Stimulated activated CD8-positive, alpha-beta memory T cell treated with anti-CD3 and anti-CD28 coated beads, Interleukin-12 subunit alpha, Interleukin-12 subunit beta, amount 100 ng/mL, for 24 hours (primary cell): Measurements from ENCODE around the gene SLC6A3.
"Not testable (repeated sequence)": the region's sequence is repeated elsewhere in the genome, so short reads cannot be mapped to it uniquely, and the experiment has no call there.

Experiments used
- DNase-seq: peaks from one replicate; pipeline ENCODE4 v3.0.0-alpha.2; 2020; ENCODE audit errors: extremely low read depth

Gene SLC6A3

DNA sequence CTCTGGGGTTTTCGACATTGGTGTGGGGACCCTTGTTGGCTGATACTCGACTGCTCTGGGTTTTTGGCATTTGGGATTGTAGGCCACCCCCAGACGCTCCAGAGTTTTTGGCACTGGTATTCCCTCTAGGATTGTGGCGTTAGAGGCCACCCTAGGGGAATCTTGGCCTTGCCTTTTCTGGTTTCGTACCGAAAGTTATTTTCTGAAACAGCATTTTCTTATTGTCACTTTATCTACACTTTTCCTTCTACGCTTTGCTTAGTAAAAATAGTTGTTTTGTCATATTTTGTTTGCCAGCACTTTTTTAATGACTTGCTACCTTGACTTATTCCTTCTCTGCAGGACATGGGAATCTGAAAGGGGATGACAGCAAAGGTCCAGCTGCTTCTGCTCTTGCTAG, 75.2 kb downstream of the SLC6A3 start:
- no peak for DNase-seq

DNA sequence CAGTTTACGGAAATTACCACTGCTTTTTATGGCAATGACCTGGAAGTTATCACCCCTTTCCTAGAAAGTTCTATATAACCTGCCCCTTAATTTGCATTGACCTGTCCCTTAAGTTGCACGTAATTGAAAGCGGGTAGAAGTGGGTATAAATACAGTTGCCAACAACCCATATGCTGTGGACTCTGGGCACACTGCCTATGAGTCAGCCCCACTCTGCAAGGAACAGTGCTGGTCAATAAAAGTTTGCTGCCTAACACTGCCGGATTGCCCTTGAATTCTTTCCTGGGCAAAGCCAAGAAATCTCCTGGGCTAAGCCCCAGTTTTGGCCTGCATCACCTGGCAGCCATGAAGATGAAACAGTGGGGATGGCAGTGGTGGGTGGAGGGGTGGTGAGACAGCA, 76.5 kb downstream of the SLC6A3 start:
- no peak for DNase-seq

DNA sequence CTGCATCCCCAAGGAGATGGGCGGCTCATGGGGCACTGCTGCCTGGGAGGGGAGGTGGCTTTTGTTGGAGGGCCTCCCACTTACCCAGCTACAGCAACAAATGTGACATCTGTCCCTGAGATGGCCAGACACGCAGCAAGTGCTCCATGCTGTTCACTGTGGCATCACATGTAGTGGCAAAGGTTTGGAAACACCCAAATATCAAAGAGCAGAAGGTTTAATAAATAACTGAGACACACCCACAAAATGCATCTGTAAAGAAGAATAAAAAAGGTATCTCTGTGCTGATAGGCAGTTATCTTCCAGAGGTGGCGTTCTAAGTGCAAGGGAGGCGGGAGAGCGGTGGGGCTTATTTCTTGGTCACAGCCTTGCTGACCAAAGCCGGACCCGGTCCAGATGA, 77.0 kb downstream of the SLC6A3 start:
- DNase-seq = no peak

DNA sequence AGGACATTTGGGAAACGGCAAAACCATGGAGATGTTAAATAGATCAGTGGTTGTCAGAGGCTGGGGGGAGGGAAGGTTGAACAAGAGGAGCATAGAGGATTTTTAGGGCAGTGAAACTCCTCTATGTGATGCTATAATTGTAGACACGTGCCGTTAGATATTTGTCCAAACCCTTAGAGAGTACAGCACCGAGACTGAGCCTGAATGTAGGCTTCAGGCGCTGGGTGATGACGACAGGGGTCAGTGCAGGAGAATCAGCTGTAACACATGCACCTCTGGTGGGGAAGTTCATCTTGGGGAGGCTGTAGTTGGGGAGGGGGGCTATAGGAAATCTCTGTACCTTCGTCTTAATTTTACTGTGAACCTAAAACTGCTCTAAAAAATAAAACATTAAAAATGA, 78.1 kb downstream of the SLC6A3 start:
- no peak for DNase-seq

DNA sequence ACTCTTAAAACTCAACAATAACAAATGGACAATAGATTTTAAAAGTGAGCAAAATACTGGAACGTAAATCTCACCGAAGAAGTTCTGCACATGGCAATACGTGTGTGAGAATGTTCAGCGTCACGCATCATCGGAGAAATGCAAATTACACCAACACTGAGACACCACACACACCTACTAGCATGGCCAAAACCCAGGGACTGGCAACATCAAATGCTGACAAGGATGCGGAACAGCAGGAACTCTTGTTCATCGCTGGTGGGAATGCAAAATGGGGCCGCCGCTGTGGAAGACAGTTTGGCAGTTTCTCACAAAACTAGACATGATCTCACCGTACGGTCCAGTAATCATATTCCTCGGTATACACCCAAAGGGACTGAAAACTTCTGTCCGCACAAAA, 78.7 kb downstream of the SLC6A3 start:
- no peak for DNase-seq

DNA sequence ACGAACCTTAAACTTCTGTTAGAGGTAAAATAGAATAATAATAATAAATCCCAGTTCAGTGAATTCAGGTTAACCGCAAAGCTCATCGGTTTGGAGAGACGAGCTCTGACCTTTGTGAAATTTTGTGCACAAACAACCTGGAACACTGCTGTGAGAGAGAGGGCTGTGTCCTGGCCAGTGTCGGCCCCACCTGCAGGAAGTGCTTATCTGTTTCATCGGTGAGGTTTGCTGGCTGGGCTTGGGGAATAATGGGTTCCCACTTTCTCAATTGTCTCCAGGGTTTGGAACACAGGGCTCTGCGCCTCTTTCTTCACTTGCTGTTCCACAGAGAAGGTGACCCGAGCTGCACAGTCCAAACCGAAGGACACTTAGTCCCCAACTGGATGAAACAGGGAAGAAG, 81.0 kb downstream of the SLC6A3 start:
- no peak for DNase-seq

DNA sequence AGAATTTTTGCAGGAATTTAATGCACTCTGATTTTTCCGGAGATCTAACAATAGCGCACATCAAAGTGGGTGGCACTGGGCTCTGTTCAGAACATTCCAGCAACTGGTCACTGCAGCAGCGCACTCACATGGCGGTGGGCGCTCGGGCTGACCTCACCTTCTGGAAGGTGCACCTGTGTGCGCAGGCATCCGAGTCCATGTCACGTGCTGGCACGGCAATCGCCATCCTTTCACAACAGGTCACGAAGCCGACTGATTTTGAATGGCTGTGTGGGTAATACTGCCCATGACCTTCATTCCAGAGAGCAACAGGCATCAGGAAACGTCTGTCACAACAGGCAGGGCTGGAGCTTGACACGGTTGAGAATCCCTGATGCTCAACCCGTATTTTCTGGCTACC, 81.7 kb downstream of the SLC6A3 start:
- DNase-seq = no peak

DNA sequence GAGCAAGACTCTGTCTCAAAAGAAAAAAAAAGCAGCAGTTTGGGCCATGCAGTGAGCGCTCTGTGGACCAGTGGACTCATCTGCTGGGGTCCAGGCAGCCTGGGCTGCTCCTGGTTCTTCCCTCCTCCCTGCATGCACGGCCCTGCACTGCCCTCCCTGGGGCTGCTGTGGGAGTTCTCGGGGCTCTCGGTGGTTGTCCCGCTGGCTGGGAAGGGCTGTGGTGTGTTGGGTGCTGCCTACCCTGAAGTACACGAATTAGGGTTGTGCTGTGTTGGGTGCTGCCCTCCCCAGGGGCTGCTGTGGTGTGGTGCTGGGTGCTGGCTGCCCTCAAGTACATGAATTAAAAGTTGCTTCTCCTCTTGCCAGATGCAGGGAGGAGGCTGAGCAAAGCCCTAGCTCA, 82.1 kb downstream of the SLC6A3 start:
- DNase-seq = no peak

DNA sequence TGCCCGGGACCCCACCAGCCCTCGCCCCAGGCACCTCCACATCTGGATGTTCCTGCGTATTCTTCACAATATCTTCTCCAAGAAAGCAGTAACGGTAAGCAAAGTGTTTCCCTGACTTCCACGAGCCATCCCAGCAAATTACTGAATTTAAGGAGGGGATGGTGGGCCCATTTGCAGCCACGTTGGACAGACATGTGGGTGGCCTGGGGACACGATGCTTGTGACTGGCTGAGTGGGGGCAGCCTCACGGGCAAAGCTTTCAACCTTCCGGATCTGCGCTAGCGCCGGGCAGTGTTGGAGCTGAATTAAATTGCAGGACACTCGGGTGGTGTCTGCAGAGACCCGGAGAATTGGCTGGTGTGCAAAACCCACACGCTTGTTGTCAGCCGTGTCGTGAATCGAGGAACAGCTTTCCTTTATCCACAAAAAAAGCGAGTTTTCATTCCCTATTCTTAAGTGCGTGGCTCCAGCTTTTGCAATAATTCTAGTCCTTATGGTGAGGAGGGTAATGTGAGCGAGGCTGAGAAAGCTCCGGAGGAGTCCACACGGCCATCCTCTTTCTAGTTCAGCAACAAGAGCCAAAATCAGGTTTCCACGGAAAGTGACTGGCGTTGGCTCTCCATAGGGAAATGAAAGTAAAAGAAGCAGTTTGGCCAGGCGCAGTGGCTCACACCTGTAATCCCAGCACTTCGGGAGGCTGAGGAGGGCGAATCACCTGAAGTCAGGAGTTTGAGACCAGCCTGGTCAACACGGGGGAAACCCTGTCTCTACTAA, 82.8 kb downstream of the SLC6A3 start:
- no peak for DNase-seq

DNA sequence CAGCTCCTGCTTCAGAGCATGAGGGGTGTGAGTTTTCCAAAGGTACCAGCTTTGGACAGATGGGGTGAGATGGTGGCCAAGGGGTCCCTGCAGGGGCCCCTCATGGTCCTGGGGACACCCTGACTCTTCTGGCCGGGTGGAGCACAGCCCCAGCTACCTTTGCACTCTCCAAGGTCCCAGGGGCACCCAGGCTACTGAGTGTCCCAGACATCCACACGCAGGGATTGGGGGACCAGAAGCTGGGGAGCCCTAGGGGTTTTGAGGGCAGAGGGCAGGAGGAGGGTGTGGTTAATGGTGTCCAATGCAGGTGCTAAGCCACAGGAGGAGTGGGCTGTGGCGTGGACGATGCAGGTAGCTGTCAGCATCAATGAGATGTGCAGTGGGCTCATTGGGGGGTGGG, 84.4 kb downstream of the SLC6A3 start:
- DNase-seq = no peak

DNA sequence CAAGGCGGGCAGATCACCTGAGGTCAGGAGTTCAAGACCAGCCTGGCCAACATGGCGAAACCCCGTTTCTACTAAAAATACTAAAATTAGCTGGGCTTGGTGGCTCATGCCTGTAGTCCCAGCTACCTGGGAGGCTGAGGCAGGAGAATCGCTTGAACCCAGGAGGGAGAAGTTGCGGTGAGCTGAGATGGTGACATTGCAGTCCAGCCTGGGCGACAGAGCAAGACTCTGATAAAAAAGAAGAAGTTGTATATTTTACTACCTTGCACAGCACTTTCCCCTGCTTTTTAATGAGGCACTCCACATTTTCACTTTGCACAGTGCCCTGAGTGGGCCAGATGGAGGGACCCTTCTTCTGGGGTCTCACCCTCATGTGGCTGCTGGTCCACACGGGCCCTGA, 84.9 kb downstream of the SLC6A3 start:
- not testable (repeated sequence) for DNase-seq

DNA sequence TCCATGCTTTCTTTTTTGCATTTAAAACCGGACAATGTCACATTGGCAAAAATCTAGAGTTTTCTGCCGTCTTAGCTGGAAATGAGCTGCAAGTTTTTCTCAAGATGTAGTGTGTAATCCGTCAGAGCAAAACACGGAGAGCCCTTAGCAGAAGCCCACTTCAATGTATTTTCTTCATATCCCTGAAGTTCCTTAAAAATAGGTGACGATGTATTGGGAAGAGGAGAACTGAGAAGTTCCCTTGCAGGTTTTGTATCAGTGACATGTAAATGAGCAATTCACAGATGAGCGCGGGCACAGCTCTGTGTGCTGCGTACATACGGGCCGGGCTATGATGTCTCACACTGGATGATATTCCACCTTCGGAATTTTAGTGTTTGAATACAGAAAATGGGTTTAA, 85.5 kb downstream of the SLC6A3 start:
- DNase-seq = no peak

DNA sequence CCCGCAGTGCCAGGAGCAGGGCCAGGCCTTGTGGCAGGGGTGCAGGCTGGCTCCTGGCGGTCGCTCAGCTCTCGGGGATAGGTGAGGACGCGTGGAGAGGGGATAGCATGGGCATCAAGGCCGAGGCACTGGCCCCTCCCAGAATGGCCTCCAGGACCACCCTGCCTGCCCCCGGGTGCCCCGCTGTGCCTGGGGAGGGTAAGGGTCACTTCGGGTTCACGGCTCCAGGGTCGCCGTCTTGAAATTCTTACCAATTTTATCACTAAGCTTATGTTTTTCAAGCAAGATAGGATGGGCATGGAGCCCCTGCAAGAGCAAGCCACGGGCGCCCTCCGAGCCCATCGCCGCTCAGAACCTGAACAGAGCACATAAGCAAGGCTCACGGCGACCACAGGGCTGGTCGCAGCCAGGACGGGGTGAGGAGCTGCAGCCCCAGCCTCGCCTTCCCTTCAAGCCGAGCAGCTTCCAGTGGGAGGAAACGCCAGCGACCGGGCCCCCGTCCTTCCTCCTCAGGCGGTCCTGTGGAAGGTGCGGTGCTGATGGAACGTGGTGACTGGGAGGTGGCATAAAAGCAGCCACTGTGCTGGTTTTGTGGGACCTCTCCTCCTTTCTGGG, 86.1 kb downstream of the SLC6A3 start:
- no peak for DNase-seq

DNA sequence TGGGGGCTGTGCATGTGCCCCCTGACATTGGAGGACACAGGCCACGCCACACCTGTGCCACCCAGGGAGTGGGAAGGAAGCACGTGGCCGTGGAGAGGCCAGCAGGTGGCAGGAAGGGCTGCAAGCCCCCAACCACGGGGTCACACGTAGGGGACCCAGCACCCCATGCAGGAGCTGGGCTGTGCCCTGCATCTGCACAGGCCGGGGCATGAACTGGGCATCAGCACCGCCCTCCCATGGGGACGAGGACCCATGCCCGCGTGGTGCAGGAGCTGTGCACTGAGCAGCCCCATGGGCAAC, 86.6 kb downstream of the SLC6A3 start:
- DNase-seq = no peak

DNA sequence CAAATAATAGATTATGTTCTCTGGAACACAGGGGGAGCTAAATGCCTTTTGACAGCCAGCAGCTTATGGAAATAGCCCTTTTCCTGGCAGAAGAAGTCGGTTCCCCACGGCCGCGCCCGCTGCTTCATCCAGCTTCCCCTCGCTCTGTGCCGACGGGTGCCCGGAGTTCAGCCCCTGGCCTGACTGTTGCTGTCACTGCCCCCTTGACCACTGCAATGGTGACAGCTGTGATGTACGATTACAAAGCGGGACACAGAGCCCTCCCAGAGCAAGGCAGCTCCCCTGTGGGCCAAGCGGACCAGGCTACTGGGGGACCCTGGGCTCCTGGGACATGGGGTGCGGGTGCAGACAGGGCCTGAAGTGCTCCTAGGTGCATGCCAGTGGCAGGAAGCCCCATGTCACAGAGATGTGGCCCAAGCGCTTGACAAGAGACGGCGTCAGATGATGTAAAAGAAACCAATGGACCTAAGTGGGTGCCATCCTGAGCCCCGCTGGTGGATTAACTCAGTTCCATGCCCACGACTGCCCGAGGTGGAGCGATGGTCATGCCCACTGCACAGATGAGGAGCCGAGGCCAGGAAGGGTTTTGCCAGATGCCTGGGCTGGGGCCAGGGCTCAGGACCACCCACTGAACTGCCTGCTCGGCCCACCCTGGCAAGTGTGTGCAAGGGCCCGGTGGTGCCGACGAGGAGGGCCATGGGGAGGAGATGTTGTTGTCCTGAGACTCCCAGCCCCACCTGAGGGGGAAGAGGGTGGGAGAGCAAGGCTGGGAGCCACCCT, 87.1 kb downstream of the SLC6A3 start:
- DNase-seq = no peak

DNA sequence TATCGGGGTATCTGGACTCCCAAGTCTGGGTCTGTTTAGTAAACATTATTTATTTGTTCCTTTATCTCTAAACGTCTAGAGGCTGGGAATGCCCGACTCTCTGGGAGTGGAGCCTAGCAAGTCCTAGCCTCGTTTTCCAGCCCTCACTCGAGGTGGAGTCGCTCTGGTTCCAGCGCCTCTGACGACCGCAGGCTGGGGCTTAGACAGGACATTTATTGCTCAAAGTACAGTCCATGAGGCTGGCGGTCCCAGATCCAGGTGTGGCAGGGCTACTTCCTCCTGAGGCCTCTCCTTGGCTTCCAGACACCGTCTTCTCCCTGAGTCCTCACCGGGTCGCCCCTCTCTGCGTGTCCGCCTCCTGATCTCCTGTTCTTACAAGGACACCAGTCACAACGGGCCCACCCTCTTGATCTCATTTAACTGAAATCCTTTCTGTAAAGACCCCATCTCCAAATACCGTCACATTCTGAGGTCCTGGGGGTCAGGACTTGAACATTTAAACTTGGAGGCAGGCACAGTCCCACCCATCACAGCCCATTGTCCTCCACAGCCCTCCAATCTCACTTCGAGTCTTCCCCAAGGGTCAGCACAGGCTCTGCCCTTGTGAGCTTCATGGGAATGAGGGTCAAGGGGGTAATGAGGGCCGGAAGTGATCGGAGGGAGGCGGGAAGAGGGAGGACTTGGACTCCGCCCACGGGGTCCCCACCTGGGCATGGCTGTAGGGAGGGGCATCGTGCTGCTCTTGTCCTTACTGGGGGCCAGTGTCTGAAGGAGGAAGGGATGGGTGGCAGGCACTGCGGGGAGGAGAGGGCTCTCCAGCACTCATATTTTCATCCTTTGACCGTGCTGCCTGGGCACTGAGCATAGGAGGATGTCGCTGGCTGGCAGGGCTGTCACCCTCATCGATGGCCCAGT, 88.1 kb downstream of the SLC6A3 start:
- DNase-seq = no peak

DNA sequence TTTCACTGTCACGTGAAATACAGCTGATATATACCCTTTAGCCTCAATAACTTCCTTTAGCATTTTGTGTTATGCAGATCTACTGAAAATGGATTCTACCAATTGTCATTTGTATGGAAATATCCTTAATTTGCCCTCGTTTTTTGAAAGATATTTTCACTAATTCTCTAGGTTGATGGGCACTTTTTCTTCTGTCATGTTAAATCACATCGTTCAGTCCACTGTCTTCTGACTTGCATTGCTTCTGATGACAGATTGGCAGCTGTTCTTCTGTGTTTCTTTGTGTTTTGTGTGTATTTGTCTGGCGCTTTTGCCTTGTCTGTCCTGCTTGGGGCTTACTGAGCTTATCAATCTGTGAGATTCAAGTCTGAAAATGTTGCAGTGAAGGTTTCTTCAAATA, 90.7 kb downstream of the SLC6A3 start:
- no peak for DNase-seq

DNA sequence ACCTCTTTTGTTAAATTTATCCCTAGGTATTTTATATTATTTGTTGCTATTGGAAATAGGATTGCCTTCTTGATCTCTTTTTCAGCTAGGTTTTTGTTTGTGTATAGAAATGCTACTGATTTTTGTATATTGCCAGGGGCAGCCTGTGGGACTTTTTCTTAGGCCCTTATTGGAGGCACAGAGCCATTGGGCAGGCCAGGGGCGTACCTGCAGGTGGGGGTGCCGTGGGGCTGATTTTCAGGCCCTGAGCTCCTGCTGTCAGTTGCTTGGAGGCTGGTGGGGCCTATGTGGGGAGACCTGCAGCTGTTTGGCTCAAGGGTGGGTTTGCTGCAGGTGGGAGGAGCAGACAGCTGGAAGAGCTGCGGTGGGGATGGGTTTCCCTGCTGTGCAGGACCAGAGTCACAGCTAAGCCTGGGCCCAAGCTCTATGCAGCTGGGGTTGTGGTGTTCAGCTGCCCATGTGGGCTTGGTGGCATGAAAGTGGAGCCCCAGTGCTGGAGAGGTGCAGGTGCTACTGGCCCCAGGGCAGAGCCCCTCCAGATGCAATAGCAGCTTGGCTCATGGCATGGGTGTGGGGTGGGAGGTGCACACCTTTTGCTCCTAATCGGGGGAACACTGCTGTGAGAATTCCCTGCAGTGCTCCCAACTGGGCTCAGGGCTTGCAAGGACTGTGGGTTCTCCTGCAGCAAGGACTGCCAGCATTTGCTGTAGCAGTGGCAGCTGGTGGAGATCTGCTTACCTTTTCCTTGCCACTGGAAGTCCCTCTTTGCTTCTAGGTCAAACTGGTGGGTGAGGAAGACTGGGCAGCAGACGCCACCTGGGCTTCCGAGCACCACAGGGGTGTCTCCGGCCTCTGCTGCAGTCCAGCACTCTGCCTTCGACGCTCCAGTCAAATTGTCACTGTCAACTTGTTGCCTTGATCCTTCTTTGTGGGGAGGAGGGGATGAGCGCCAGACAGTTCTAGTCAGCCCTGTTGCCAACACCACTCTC, 92.7 kb downstream of the SLC6A3 start:
- no peak for DNase-seq

DNA sequence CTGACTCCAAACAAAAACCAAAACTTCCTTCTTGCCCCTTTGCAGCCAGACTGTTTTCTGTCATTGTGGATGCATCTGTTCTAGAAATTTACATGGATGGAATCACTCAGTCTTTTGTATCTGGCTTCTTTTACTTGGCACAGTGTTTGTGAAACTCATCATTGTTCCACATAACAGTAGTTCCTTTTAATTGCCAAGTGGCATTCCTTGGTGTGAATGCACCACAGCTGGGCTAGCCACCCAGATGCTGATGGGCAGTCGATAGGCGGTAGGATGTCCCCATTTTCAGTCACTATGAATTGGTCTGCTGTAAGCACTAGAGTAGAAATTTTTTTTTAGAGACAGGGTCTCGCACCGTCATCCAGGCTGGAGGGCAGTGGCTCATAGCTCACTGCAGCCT, 94.1 kb downstream of the SLC6A3 start:
- DNase-seq = no peak

DNA sequence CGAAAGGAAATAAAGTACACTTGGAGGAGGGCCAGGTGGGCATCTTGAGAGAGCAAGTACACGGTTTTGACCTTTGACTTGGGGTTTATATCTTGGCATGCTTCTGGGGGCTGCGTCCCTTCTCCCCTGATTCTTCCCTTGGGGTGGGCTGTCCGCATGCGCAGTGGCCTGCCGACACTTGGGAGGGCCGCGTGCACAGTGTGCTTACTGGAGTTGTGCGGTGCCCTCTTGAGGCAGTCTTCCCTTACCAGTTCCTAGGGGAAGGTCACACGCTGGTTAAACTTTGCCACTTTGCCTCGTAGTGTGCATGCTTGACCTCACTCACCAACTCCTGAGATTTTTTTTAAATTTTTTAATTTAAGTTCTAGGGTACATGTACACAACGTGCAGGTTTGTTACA, 96.0 kb downstream of the SLC6A3 start:
- no peak for DNase-seq

DNA sequence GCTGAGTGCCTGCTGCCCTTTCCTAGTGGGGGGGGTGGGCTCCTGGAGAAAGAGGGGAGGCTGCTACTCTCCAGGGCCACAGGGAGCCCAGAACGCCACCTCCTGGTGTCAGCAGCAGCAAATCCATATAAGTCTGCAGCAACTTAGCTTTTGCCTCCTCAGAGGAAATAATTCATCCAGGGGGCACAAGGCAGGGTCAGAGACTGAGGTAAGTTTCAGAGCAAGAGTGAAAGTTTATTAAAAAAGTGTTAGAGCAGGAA, 96.3 kb downstream of the SLC6A3 start:
- DNase-seq = no peak
